ENCODE results near the gene EVC2.

EVC2 gene

DNA sequence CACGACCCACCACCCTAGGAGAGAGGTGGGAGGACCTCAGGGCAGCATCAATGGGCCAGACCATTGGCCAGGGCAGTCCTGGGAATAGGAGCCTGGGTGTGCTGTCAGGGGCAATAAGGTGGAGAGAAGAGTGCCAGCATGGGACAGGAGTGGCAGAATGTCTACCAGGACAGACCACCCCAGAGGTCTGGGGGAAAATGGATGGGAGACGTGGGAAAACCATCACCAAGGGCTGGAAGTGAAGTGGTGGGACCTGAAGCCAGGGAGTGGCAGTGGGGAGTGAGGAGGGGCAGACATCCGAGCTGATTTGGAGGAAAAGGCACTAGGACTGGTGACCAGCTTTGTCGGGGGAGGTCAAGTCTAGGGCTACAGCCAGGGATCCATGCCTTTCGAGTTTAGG is 993 bp downstream of the EVC2 start:
- TF ChIP-seq, protein P1, sequence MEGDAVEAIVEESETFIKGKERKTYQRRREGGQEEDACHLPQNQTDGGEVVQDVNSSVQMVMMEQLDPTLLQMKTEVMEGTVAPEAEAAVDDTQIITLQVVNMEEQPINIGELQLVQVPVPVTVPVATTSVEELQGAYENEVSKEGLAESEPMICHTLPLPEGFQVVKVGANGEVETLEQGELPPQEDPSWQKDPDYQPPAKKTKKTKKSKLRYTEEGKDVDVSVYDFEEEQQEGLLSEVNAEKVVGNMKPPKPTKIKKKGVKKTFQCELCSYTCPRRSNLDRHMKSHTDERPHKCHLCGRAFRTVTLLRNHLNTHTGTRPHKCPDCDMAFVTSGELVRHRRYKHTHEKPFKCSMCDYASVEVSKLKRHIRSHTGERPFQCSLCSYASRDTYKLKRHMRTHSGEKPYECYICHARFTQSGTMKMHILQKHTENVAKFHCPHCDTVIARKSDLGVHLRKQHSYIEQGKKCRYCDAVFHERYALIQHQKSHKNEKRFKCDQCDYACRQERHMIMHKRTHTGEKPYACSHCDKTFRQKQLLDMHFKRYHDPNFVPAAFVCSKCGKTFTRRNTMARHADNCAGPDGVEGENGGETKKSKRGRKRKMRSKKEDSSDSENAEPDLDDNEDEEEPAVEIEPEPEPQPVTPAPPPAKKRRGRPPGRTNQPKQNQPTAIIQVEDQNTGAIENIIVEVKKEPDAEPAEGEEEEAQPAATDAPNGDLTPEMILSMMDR (conservative IDR thresholded peaks at IDR 0.05; ENCODE audit: low read length) = no peak
- DNase-seq (ENCODE audit: low read depth) = no peak
- peak overlapping the region; percentile 79 for H3K4me3 ChIP-seq (ENCODE audit: low read length)

GRCh38 chr4:5706486-5707290 is 1.7 kb downstream of the EVC2 start:
- H3K4me3 ChIP-seq (ENCODE audit: low read length) = peak overlapping the region; percentile 79; the same call in 1 of the 2 replicates
- no peak for DNase-seq (ENCODE audit: low read depth)
- TF ChIP-seq, protein P1 (conservative IDR thresholded peaks at IDR 0.05; ENCODE audit: low read length) = no peak

GRCh38 chr4:5705647-5706320 is 2.6 kb downstream of the EVC2 start:
- no peak for DNase-seq (ENCODE audit: low read depth)
- no peak overlapping the region for H3K4me3 ChIP-seq (ENCODE audit: low read length)
- TF ChIP-seq, protein P1 (conservative IDR thresholded peaks at IDR 0.05; ENCODE audit: low read length) = no peak

- no peak for DNase-seq (ENCODE audit: low read depth)
- TF ChIP-seq, protein P1 (conservative IDR thresholded peaks at IDR 0.05; ENCODE audit: low read length) = no peak
- no peak overlapping the region for H3K4me3 ChIP-seq (ENCODE audit: low read length)
Observed at GRCh38 chr4:5704276-5704675, 4.1 kb downstream of the EVC2 start.

- no peak for DNase-seq (ENCODE audit: low read depth)
- TF ChIP-seq, protein P1 (conservative IDR thresholded peaks at IDR 0.05; ENCODE audit: low read length) = no peak
- H3K4me3 ChIP-seq (ENCODE audit: low read length) = no peak overlapping the region
Observed at GRCh38 chr4:5703831-5704230, 4.5 kb downstream of the EVC2 start.

DNA sequence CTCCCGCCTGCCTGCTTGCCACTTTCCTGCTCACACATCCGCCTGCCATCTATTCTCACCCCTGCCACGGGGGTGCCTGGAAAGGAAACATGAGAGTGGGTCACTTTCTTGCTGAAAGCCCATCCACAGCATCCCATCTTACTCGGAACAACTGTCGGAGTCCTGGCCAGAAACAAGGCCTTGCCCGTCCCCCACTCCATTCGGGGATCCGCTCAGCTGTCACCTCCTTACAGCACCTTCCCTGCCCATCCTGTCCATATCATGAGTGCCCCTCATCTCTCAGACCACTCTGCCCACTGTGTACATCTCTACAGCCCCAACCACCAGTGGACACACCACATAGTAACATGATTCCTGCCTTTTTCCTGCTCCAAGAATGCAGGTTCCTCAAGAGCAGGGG is 6.4 kb downstream of the EVC2 start:
- TF ChIP-seq, protein P1 (conservative IDR thresholded peaks at IDR 0.05; ENCODE audit: low read length) = no peak
- no peak overlapping the region for H3K4me3 ChIP-seq (ENCODE audit: low read length)
- DNase-seq (ENCODE audit: low read depth) = no peak

GRCh38 chr4:5700459-5700858 is 7.9 kb downstream of the EVC2 start:
- no peak for DNase-seq (ENCODE audit: low read depth)
- no peak overlapping the region for H3K4me3 ChIP-seq (ENCODE audit: low read length)
- TF ChIP-seq, protein P1 (conservative IDR thresholded peaks at IDR 0.05; ENCODE audit: low read length) = no peak

Measured in AG10803 (cell line).